AG08395 (cell line): ENCODE measurements around the gene OR5AR1.
"Not testable (repeated sequence)": the region's sequence is repeated elsewhere in the genome, so short reads cannot be mapped to it uniquely, and the experiment has no call there.

Experiments
- DNase-seq: peaks from one replicate; pipeline ENCODE4 v3.0.0; 2012; ENCODE audit warnings: mixed read lengths, low spot score

OR5AR1 gene

DNA sequence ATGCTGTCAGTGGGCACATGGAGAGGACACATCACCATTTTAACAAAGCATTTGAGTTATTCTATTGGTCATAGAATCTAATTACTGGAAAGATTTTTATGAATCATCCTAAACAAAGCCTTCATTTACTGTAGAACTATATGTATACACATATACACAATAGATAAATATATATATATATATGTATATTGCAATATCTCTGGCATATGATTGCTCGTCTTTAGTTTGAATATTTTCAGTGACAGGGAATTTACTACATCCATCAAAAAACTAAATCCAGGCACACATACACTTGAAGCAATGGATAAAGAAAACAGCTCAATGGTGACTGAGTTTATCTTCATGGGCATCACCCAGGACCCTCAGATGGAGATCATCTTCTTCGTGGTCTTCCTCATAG lies at the start of gene OR5AR1:
TSS of gene OR5AR1 (plus strand) at position 301 of the 400 bp plus-strand sequence. CDS start at position 301, 0 bp downstream.
- DNase-seq, result no peak

DNA sequence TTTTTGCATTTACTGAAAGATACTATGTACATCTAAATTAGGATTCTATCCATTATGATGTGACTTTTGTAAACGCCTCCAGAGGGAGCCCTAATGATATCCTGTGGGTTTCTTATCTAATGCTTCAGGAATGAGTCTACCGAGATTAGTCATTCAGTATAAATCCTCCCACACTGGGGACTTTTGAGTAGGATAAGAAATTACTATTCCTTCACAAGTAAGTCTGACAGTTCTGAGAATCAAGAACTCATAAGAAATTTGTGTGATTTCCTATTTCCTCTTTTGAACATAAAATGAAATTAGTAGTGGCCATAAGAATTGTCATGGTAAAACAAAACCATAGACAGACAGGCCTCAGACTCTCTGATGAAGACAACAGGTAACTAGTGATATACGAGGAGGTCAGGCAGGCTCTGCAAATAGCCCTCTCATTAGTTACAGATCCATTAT lies 38.8 kb upstream of the OR5AR1 start:
- DNase-seq, result peak; percentile 57

DNA sequence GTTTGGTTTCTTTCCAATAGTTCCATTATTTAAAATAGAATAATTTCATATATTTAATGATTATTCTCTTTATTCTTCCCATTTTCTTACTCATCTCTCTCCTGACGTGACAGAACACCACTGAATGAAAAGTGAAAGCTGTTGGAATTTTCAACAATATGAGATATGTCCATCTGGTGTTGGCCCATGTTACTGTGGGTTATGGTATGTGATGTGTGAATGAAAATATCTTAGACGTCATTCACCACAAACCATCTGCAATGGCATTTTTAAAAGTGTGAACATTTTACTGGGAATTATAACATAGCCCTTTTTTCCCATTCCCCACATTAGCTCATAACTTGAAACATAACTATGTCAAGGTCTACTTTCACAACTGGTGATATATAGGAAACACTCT lies 37.5 kb upstream of the OR5AR1 start:
- DNase-seq, result no peak

DNA sequence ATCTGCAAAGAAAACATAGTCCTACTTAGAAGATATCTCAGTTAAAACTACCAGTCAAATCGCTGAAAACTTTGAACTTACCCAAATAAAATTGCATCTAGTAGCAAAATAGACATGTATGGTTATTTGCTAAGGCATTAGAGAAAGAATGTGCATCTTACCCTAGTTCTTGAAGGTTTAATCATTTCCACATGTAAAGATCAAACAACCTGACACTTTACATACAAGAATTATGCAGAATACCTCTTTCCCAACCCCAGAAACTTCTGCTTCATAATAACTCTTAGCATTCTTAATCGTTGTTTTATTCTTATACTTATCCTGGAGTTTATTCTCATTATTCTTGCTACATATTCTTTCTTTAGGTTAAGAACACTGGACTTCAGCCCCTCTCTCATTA lies 31.2 kb upstream of the OR5AR1 start:
- DNase-seq, result no peak

DNA sequence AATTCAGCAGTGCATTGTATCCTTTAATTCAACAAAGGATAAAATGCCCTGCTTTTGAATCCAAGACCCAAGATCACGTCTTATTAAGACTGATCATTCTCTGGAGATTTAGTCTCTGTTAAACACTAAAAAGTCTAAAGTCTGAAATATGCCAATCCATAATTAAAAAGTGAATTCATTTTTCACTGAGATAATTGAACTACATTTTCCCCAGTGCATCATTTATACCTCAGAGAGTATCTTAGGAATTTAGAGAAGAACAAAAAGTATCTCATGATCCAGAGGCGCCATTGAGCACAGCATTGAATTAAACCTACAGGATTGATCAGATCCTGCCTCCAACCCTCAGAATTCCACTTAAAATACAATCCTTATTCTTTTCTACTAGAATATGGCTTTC lies 26.6 kb upstream of the OR5AR1 start:
- no peak for DNase-seq

DNA sequence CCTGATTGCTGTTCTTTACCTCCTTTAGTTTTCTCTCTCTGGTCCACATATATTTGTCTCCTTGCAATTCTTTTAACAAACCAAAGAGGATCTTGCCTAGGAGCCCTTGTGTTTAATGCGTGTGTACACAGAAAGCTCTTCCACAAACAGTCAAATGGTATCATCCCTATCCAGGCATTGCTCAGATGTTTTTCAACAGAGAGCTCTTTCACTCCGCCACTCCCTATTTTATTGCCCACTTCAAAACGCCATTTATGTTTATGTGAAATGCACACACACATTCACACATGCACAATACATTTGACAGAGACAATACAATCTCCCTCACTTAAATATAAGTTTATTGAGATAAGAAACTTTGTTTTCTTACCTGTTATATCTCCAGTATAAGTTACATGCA lies 26.0 kb upstream of the OR5AR1 start:
- DNase-seq, result no peak

DNA sequence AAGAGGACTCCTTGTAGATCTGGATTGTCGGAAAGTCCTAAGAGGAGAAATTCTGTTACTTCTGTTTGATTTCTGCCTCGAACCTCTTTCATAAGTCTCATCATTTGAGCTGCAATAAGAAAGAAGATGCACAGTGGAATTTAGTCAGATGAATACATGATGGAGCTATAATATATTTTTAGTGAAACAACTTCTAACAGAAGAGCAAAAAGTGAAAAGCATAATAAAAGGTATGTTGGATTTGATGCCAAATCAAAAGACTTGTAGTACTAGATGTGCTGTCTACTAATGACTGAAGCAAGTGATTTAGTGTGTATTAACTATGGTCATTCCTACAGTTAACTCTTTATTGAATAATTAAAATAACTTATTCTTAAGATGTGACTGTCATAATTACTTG lies 21.1 kb upstream of the OR5AR1 start, which contains the start of gene OR5AP2:
TSS of gene OR5AP2 (minus strand) at position 101 of the 400 bp plus-strand sequence. CDS start at position 101, 0 bp downstream.
- DNase-seq, result no peak

DNA sequence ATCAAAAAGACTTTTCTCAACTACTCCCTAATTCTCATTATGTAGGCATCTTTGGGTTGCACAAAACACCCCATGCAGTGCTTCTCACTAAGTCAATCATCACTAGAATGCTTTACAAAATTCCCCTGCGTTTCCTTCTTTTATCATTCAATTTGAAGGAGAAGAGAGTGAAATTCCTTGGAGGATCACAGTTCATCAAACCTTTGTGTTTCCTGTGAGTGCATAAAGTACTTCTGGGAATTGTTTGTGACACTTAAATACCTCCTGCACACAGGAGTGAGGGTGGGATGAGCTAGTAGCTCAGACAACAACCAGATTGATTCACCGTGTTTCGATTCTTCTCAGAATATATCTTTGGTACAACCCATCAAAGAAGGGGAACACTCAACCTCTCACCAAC lies 3.7 kb upstream of the OR5AR1 start:
- DNase-seq, result no peak

DNA sequence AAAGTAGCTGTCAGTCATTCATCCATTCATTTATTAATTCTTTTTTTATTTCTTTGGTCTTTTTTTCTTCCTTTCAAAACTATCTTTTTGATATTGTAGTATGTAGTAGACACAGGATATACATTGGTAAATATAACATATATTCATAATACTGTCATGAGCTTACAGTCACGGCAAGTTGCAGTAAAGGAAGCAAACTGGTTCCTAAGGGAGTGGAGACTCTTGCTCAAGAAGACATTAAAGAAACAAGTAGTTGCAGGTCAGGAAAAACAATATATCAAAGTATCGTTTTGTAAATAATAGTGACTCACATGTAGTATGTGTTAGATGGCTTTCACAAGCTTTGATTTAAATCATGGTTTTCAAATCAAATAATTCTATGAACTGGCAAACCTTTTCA lies 7.5 kb downstream of the OR5AR1 start:
- DNase-seq, result no peak

DNA sequence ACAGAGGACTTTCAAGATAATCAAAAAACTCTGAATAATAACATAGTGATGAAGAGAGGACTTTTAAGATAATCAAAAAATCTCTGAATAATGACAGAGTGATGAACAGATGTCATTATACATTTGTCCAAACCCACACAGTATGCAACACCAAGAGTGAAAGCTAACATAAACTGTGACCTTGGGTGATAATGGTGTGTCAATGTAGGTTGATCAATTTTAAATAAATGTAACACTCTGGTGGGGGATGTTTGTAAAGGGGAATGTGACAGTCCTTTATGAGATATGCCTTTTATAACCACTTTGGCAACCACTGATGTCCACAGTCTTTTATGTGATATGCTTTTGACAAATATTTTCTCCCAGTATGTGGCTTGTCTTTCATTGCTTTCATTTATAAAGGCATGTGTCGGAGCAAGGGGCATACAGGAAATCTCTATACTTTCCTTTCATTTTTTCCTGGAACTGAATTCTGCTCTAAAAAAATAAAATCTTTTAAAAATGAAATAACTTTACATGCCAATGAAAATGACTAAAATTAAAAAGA lies 25.1 kb downstream of the OR5AR1 start:
- no peak for DNase-seq

DNA sequence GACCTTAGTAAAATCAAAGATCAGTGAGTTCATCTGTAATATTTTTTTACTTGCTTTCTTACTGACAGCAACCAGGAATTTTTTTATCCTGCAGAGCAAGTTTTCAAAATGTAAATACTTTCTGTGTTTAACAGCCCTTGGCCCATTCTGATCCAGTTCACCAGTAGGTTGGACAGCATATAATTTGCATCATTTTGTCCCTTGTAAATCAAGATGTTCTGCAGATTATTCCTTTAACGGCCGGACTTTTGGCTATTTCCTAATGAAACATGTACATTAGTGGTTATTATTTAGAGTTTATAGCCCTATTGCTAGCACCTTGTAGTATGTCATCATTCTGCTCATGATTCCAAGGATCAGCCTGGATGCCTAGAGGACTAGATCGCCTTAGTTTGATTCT lies 27.7 kb downstream of the OR5AR1 start:
- DNase-seq, result not testable (repeated sequence)

DNA sequence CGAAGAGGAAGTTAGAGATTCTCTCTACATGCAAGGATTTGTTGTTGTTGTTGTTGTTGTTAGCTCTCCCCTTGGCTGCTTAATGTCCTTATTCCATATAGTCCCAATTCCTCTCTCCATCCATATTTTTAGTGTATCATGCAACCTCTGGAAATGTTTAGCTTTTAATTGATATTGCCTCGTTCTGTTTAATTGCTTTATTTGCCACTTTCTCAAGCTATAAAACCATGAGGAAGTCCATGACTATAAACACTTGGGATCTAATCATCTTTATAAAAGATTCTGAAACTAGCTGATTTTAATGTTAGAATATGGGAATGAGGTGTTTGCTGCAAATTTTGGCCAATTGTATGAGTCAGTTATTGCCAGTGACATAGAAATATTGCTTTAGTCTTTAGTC lies 29.9 kb downstream of the OR5AR1 start:
- no peak for DNase-seq

DNA sequence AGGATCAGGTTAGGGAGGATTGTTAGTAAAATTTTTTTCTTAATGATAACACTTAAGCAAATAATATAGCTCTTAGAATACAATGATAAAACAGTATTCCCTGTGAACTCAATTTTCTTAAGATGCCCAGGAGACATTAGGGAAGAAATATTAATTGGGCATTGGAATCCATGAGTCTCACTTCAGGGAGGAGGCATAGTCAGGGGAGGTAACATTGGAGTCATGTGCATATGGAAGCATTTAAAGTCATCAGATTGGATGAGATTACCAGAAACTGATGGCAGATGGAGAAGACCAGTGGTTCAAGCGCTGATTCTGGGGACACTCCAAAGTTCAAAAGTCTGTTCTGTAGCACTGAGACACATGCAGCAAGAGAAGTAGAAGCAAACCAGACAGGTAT lies 35.3 kb downstream of the OR5AR1 start, which contains the start of gene OR9G1:
TSS of gene OR9G1 (plus strand) at position 301 of the 400 bp plus-strand sequence. CDS start 1,293 bp downstream, outside the sequence.
- no peak for DNase-seq

DNA sequence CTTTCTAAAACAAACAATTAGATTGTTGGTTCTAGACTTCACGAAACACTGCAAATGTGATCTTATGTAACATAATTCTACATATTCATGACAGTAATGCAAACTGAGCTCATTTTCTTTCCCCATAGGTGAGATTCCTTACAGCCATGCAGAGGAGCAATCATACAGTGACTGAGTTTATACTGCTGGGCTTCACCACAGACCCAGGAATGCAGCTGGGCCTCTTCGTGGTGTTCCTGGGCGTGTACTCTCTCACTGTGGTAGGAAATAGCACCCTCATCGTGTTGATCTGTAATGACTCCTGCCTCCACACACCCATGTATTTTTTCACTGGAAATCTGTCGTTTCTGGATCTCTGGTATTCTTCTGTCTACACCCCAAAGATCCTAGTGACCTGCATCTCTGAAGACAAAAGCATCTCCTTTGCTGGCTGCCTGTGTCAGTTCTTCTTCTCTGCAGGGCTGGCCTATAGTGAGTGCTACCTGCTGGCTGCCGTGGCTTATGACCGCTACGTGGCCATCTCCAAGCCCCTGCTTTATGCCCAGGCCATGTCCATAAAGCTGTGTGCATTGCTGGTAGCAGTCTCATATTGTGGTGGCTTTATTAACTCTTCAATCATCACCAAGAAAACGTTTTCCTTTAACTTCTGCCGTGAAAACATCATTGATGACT lies 36.9 kb downstream of the OR5AR1 start:
- DNase-seq, result no peak

DNA sequence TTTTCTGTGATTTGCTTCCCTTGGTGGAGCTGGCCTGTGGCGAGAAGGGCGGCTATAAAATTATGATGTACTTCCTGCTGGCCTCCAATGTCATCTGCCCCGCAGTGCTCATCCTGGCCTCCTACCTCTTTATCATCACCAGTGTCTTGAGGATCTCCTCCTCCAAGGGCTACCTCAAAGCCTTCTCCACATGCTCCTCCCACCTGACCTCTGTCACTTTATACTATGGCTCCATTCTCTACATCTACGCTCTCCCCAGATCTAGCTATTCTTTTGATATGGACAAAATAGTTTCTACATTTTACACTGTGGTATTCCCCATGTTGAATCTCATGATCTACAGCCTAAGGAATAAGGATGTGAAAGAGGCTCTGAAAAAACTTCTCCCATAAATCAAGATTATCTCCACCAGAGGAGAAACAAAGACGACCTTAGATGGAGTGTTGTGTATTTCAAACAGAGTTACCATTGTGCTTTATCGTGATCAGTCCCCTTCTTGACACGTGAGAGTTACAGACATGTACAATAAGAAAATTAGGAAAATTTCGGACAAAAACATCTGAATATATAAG lies 37.5 kb downstream of the OR5AR1 start:
- DNase-seq, result no peak

DNA sequence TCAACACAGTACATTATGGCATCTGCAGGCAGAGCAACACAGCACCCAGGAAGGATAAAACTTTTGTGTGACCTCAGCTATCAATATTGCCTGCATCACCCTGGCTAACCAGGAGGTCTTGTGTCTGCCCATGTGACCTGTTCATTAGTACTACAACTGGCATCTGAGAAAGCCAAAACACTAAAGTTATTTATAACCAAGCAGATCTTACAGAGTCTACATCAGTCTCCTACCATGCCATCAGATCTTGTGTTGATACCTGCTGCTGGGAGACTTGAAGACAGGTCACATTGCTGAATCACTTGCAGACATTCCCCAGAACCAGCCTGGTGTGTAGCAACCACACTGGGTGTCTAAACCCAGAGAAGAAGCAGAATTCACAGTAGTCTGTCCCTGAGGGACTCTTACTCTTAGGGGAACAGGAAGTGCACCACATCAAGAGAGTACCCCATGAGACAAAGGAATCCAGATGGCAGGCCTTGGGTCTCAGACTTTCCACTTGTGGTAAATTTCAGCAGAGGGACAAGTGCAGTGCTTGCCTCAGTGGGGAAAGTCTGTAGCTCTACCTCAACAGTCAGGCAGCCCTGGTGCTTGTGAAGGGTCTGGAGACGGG lies 42.4 kb downstream of the OR5AR1 start:
- no peak for DNase-seq

DNA sequence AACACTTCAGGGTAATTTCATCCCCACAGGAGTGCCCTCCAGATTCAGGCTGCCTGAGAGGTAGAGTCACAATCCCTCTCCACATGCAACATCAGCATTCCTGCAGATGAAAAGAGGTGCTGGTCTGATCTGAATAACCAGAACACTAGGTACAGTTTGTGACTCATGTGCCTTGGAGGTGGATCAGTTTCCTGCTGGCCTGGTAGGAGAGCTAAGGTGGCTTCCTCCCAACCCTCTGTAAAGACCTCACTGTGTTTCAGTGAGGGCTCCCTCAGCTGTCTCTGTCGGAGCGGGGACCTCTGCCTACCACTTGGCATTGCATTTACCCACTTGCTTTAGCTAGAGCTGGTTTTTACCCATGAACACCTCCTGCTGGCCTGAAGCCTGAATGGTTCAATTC lies 43.0 kb downstream of the OR5AR1 start:
- no peak for DNase-seq

DNA sequence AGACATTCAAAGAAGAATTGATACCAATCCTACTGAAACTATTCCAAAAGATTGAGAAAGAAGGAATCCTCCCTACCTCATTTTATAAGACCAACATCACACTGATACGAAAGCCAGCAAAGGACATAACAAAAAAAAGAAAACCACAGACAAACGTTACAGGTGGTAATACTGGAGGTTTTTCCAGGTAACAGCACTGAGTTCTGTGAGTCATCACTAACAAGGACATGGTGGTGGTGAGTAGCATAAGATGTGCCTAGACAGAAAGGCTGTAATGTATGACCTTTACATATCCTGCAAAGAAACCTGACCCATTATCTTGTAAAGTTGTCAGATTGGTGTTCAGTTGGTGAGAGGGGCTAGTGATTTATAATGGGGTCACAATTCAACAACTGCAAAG lies 50.7 kb downstream of the OR5AR1 start:
- DNase-seq, result no peak
